GM20000 (cell line): Measurements from ENCODE around the gene KIAA0232.
"Not testable (repeated sequence)": the region's sequence is repeated elsewhere in the genome, so short reads cannot be mapped to it uniquely, and the experiment has no call there.

Experiments
- DNase-seq: peaks from one replicate; pipeline ENCODE4 v3.0.0; 2012; ENCODE audit warnings: low spot score
- CTCF ChIP-seq: IDR thresholded peaks from 2 replicates; pipeline ENCODE4 v1.5.1; 2012; ENCODE audit warnings: mild to moderate bottlenecking, control low read depth; ENCODE audit errors: extremely low read depth, missing control alignments

The KIAA0232 gene

DNA sequence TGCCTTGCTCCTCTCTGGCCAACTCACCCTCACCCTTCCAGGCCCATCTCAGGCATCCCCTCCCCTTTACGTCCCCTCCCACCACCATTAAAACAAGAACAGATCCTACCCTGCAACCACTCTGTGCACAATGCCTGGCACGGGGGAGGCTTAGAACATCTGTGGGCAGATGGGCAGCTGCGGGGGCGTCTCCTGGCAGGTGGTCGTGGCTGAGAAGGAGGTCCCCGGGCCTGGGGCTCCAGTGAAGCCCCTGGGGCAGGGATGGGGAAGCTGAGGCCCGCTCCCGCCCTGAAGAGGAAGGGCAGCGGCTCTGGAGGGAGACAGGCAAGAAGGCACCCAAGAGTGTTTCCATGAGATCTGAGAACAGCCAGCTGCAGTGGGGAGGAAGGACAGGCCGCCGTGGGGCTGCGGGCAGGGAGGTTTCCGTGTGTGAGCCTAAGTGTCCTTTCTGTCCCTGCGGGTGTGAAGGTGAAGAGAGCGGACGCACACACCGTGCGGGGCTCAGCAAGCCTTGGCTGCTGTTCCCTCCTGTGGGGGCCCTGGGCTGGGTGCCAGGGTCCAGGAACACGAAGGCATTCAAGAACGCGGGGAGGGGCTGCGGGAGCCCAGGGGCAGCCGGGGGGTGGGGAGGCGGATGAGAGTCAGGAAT lies 119.3 kb downstream of the KIAA0232 start:
- DNase-seq = no peak
- no peak for TF ChIP-seq CTCF

GRCh38 chr4:6902318-6903042 lies 120.0 kb downstream of the KIAA0232 start:
- TF ChIP-seq CTCF = no peak
- no peak for DNase-seq

- no peak for DNase-seq
- no peak for TF ChIP-seq CTCF
Observed at GRCh38 chr4:6905516-6906445, 123.3 kb downstream of the KIAA0232 start.

DNA sequence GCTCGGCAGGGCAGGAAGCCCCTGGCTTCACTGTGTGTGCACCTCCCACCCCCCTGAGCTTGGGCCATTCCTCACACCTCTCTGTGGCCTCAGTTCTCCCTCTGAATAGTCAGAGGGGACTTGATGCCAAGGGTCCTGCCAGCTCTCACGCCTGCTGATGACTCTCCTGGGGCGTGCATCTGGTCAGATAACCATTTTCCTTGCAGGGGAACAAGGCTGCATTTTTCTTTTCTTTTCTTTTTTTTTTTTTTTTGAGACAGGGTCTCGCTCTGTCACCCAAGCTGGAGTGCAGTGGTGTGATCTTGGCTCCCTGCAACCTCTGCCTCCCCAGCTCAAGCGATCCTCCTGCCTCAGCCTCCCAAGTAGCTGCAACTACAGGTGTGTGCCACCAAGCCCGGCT lies 124.0 kb downstream of the KIAA0232 start:
- not testable (repeated sequence) for DNase-seq

GRCh38 chr4:6907658-6908191 lies 125.2 kb downstream of the KIAA0232 start:
- TF ChIP-seq CTCF = peak; percentile 41
- peak; percentile 58 for DNase-seq

GRCh38 chr4:6908432-6909112 lies 126.0 kb downstream of the KIAA0232 start:
- no peak for TF ChIP-seq CTCF
- no peak for DNase-seq
